Mesangial cell (primary cell): Measurements from ENCODE around the gene ZNF664. TPM values are rescaled to one million over a fixed set of nuclear protein-coding genes. Genes with fewer than 3 reads are reported as not detected.

Source experiments
- total RNA-seq: library from RNA; depleted of rRNA; stranded (reverse); fragments of >200 nt; gene quantifications from 2 replicates; pipeline ENCODE4 v1.2.3, GENCODE V29; 2015

The ZNF664 gene
- 34.1 and 150 TPM in 2 replicates for total RNA-seq

DNA sequence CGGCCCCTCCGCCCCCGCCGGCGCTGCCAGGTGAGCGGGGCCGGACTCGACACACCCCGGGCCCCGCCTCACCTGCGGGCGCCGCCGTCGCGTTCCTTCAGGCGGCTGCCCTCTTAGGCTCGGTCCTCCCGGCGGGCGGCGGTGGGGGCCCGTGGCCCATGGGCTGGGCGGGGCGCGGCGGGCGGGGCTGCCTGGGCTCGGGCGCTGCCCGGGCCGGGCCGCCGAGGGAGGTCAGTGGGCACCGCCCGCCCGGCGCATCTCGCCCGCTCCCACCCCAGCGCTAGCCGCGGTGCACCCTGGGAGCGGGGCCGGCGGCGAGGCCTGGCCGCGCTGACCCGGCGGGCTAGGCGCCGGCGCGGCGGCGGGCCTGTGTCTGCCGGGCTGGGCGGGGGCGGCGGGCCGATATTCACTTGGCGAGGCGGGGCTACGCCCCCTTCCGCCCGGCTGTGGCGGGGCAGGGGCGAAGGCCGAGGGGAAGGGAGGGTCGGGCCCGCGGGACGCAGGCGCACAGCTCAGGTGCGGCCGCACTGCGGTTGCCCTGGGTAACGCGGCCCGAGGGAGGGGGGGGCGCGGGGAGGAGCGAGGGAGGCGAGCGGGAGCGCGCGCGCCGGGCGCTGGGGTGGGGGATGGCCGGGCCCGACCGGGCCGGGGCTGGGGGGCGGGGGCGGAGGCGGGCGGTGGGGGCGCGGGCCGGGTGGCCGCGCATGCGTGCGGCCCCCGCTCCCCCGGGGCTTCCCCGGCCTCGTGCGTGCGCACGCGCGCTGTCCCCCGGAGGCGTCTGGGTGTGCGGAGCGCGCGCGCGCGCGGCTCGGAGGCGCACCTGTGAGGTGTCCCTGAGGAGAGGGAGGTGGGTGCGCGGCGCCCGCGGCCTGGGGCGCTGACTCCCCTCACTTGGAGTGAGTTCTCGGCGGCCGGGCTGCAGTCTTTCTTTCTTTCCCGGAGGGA is at the start of gene ZNF664, which contains the start of gene CCDC92:
Gene ZNF664, plus strand, starts transcription at position 759 of the 945 bp plus-strand sequence. CDS start 38,930 bp downstream, outside the sequence.
Gene CCDC92, minus strand, starts transcription at position 375 of the 945 bp plus-strand sequence. CDS start 28,526 bp downstream, outside the sequence.

Other genes starting within 250 kb of the ZNF664 start
- gene DNAH10, start 210.9 kb upstream of the ZNF664 start, total RNA-seq = 0.25 TPM in 1 of 2 replicates, not detected in the other
- 17.9 and 25.4 TPM in 2 replicates for gene CCDC92, start 384 bp upstream of the ZNF664 start, total RNA-seq